DMS53 (cell line): ENCODE results near the gene MCRIP1.
A peak's percentile ranks its signal among the peaks of the same experiment; 100 is the strongest.

Source experiments
- DNase-seq: peaks from one replicate; lab custom pipeline; 2025; lab: John Stamatoyannopoulos, UW

Gene MCRIP1

DNA sequence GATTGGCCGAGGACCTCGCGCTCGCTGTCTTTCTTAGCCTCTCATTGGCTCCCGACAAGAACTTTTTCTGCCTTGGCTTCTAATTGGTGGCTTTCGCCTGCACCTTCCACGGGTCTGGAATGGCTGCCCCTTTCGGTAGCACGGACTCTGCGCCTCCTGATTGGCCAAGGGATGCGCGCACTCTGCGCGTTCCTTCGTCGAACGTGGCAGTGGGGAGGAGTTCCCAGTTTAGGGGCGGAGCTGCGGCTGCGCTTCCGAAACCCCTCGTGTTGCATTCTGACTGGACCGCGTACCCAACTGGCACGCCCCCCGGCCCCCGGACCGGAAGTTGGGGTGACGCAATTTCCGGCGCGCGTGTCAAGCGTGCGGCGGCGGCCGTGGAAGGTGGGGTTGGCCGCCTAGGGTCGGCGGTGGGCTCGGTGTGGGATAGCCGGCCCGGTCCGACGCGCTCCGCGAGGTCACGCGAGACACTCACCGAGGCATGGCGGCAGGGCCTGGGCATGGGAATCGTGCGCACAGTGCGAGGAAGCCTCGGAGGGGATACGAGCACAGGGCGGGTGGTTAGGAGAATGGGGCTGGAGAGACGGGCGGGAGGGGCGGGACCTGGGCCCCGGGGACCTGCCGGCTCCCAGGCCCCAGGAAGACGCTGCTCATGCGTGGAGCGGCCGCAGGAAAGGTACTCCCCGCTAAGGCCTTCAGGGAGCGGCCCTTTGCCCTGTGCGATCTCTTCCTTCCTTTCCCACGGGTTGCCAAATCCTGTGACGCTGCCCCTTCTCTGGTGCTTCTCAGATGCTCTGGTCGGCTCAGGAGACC lies 27.9 kb upstream of the MCRIP1 start:
- DNase-seq, result peak; percentile 100

DNA sequence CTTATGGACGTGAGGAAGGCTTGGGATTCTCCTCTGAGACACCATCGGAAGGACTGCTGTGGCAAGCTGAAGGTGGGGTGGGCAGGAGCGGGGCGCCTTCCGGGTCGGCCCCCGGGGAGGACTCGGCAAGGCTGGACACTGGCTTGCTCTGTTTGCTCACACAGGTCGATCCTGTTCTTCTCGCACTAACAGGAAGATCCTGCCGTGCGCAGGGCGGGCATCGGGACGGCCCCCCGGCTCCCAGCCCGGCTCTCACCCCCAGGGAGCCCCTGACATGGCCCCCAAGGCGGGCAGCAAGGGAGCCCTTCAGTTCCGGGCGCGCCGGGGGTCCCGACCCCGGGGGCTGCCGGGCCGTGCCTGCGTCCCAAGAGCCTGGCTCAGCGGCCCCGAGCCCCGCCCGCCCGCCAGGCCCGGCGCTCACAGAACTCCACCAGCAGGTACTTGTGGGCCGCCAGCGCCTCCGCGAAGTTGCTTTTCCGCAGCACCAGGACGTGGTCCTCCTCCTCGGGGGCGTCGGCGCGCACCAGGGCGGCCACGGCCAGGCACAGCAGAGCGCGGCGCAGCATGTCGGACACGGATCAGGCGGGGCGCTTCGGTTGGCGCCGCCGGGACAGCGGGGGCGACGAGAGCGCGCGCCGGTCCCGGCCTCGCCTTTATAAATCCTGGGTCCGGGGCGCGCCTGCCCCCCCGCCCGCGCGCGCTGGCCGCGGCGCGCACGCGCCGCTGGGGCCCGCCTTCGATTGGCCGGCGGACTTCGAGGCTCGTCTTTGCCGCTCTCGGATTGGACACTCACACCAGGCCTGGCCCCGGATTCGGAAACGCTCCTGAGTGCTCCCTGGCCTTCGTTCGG lies 27.0 kb upstream of the MCRIP1 start, which contains the start of gene P4HB:
P4HB (minus strand) TSS at position 630 of the 850 bp plus-strand sequence; CDS start at position 566, 64 bp downstream.
- peak; percentile 67 for DNase-seq

DNA sequence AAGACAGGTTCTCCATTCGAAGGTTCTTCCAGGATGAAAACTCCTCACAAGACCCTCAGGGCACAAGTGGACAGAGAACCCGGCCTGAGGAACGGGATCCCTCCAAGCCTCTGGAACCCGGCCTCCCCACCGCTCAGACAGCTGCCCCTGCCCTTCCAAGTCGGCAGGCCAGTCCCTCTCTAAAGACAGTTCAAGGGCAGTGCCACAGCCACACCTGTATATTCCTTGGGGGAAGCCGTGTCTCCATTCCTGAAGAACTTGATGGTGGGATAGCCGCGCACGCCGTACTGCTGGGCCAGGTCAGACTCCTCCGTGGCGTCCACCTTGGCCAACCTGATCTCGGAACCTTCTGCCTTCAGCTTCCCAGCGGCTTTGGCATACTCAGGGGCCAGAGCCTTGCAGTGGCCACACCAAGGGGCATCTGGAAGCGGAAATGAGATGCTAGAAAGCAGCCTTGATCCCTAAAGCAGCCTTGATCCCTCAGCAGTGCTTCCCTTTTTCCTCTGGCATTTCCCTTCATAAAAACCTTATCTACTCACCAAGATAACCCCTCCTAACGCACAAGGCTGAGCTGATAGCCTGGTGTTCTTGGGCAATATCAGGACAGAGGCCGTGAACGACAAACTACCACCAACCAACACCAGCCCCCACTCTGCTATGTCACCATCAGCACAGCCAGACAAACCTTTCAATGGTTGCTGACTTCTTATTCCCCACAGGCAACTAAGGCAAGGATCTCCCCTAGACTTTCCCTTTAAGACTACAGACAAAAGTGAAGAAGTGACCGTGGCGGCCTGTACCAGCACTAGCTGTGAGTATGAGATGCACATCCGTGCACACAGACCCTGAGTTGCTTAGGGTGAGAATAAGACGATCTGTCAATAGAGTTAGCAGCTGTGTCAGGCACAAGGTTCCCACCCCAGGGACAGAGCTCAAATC lies 26.1 kb upstream of the MCRIP1 start:
- no peak for DNase-seq

DNA sequence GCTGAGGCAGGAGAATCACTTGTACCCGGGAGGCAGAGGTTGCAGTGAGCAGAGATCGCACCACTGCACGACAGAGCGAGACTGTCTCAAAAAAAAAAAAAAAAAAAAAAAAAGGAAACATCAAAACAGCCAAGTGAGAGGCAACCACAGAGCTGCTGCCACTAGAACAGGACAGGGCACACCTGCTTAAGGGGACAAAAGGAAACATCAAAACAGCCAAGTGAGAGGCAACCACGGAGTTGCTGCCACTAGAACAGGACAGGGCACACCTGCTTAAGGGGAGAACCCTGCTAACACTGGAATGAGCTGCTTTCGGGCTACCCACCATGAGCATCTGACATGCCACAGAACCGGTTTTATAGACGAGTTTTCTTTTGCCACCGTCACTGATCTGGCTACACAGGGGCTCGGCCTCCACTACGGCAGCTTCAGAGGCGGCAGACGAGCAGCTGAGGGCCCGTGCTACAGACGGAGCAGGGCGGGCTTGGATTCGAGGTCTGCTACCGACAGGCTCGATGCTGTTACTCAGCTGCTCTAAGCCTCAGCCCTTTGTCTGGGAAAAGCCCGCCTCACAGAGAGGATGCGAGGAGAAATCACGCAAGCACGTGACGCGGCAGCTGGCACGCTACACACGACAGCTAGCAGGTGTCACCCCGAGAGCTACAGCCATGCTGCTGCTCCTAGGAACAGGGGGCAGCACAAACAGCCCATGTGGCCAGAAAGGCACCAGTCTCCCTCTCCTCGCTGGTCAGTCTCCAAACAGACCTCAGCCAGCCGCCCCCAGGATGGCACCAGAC lies 25.3 kb upstream of the MCRIP1 start:
- peak; percentile 88 for DNase-seq

DNA sequence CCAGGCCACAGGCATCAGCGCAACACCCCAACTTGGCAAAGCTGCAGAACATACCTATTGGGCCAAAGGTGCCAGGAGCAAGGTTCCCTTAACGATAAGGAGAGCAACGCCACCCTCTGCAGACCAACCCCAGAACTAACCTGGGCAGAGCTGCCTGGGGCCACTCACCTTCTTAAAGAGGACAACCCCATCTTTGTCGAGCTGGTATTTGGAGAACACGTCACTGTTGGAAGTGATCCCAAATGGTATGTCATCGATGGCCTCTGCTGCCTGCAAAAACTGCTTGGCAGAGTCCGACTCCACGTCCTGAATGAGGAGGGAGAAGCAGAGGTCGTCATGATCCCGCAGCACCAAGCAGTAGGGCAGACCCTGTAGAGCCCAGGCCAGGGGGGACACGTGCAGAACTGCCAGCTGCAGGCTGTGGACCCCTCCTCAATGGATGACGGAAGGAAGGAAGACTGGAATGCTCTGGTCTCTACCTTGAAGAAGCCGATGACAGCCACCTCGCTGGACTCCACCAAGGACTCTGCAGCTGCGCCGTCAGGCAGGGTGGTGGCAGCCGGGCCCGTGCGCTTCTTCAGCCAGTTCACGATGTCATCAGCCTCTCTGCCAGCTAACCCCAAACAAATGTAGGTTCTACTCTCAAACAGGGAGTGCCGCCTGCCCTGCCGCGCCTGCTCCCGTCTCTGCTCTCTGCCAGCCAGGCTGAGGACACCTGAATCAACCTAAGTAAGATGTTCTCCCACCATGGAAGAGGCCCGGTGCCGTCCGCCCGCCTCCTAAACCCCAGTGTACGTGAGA lies 22.1 kb upstream of the MCRIP1 start:
- no peak for DNase-seq

DNA sequence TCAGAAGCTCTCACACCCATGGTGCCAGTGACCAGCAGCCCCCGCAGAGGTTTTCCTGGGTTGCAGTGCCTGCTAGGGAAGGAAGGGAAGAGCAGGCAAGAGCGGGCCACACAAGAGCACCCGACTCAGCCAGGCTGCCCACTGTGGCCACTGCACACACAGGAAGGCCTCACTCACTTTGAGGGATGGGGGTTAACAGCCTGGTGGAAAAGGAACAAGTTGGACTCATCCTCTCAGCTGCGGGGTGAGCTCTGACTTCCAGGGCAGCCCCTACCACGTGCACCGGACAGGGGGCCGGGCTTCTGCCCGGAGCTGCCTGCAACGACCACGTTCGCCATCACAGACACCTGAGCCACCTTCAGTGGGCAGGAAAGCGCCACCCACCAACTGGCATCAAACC lies 19.1 kb upstream of the MCRIP1 start:
- DNase-seq, result no peak

DNA sequence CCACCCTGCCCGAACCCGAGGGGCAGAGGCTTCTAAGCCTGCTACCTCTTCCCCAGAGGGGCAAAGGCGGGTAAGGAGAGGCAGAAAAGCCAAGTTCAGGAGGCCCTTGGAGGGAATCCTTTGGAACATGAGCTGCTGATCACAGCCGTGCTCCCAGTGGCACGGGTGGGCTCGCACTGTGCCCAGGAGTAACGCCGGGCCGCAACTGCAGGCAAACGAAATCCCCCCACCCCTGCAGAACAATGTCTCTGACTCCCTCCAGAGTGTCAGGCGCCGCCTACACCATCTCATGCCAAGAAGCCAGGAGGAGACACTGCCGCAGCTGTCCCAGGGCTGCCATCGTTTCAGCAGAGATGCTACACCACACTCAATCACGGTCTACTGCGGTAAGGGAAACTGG lies 18.3 kb upstream of the MCRIP1 start:
- DNase-seq, result no peak

DNA sequence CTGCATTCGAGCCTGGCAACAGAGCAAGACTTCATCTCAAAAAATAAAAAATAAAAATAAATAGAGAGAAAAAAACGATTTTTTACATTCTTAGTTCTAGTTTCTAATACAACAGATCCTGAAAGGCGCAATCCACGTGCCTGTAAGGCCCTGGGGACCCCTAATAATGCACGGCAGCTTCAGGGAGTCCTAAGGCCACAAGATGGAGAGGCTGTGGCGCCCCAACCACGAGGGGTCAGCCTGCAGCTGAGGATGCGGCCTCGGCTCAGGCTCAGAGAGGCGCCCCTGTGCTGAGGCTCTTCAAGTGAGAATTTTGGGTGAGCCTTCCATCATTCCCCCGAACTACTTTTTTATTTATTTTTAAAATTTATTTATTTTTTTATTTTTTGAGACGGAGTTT lies 16.4 kb upstream of the MCRIP1 start:
- no peak for DNase-seq

DNA sequence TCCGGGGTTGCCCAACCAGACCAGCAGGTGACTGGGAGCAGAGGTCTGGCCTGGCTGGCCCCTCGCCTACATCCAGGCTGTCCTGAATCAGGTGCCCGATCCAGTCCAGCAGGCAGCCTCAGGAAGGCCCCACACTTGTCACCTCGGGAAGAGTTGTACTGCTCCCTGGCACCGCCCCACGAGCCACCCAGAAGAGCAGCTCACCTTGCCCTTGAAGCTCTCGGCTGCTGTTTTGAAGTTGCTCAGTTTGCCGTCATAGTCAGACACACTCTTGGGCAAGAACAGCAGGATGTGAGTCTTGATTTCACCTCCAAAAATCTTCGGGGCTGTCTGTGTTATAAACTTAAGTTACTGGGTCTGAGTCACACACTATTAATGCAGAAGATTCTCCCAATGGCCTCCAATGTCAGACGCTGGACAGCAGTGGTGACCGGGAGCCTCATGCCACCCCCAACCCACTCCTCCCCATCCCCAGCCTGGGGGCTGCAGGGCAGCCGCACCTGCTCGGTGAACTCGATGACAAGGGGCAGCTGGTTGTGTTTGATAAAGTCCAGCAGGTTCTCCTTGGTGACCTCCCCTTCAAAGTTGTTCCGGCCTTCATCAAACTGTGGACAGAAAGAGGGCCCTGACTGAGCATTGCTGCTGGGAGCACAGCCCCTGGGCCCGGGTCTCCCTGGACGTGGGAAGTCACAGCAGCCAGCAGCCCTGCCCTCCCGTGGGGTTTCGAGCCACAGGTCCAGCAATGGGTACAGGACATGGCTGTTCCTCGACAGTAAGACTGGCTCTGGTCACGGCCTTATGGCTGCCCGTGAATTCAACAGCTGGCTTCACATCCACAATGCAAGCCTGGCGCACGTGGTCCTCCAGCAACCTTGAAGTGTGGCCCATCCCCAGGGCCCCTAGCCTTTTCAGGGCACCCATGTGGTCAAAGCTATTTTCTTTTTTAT lies 13.9 kb upstream of the MCRIP1 start:
- DNase-seq, result no peak

DNA sequence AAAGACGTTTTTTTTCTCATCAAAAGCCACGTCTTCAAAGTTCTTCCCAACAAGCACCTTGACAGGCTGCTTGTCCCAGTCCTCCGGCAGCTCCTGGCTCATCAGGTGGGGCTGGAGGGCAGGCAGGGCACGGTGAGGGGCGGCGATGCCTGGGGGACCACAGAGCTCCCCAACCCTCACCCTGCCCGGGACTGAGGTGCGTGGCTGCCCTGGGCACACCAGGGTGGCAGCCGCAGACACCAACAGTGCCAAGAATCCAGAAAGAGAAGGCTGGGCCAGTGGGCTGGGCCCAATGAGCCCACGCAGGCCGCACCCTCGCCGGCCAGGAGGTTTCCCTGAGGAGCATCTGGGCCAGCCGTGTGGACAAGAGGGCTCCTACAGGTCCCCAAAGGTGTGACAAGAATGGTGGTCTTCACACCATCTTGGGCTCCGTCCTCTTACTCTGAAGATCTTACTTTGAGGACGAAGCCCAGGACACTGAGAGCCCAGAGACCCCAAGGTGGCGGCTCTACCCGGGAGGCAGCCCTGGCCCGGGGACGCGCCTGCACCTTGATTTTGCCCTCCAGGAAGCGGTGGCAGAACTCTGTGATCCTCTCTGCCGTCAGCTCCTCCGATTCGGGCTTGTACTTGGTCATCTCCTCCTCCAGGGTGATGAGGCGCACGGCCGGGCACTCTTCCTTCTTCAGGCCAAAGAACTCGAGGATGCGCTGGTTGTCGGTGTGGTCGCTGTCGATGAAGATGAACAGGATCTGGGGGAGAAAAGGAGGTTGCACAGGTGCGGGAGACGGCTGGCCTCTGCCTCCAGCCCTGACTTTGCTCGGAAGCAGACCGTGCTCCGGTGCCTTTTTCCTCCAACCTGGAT lies 13.0 kb upstream of the MCRIP1 start:
- no peak for DNase-seq

DNA sequence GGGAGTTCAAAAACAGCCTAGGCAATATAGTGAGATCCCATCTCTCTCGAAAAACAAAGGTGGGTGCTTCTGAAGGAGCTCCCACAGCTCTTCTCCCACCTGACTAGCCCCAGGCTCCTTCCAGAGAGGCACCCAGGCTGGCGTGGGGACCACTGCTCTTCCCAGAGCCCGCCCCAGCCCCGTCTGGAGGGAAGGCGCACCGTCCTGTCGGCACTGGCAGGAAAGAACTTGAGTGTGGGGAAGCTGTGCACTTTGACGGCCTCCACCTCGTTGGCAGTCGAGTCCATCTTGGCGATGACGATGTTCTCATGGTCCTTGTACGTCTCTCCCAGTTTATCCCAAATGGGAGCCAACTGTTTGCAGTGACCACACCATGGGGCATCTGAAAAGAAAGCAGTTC lies 12.3 kb upstream of the MCRIP1 start:
- no peak for DNase-seq

DNA sequence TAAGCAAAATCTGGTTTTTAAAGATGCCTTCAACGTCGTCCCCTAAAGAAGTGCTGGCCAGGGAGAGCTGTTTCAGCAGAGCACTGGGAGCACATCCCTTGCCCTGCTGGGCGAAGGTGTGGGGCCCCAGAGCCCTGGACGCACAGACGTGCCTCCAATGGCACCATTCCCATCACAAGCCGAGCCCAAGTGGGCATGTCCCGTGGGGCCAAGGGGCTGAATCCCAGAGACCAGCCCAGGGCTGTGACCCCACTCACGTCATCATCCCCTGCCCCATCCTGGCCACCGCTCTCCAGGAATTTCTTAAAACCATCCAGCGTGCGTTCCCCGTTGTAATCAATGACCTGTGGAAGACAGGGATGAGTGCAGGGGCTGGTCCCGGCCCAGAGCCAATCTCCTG lies 11.8 kb upstream of the MCRIP1 start:
- no peak for DNase-seq

DNA sequence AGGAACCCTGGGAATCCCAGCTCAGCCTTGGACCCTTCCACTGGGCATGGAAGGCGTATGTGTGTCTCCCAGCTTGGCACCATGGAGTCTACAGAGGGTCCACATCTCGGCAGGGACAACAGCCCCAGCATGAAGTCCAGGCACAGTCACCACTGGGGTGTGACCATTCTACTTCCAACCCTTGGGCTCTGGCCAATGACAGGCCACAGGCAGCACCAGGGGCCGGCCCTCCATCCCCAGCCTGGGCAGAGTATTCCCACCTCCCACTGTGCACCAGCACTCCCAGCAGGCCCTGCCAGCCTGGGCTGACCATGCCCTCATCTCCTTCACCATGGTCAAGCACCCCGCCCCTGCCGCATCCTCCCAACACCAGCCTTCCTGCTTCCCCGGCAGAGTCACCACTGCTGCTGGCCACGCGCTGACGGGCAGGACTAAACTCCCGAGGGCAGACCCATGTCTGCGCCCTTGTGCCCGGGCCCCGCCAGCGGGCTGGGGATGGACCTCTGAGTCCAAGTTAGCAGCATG lies 11.3 kb upstream of the MCRIP1 start:
- no peak for DNase-seq

DNA sequence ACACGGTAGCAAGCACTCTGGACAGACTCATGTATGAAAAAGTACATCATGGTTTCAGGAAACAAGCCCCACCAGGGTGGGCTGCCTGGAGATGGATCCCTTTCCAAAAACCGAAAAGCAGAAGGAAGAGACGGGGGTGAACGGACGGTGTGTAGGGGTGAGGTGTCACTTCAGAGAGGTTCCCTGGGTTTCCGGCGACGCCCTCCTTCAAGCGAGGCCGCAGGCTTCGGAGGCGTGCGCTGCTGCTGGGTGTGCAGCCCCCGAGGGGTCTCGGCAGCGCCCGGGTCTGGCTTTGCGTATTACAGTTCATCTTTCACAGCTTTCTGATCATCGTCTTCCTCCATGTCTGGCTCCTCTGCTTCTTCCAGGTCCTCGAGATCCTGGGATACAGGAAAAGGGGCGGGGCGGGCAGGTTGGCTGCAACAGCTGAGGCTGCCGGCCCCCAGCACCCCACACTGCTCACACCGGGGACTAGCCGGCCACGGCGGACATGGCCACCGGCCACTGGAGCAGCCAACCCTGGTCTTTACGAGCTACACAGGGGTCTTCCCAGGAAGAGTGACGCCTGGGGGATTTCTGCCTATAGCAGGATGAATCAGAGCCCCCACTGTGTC lies 10.7 kb upstream of the MCRIP1 start:
- no peak for DNase-seq

DNA sequence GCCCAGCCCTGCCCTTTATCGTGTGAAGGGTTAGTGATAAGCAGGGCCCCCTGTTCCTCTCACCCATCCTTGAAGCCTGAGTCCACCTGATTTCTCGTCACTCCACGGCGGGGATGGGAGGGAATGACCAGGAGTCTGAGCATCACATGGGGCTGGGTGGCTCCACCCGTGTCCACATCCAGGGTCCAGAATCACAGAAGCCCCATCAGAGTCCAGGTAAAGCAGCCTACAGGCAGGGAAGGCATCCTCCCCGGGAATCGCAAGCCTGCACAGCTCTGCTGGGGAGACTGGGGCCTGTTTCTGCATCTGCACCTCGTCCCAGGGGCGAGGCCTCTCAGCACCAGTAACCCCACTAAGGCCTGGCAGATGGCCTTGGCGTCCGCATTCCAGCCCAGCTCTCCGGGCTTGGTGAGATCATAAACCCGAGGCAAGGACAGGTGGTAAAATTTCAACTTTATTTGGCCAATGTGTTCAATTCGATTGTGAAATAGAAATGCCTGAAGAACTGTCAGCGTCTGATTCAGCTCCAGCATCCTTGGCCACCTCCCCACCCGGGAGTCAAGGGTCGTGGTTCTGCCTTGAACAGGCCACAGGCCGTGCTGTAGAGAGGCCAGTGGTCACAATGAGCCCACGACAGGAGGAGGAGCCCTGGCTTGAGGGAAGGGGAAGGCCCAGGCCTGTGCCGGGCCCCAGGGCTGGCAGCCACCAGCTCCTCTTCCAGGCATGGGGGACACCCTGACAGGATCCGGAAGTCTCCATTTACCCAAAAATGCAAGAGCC lies 9.8 kb upstream of the MCRIP1 start:
- DNase-seq, result no peak

DNA sequence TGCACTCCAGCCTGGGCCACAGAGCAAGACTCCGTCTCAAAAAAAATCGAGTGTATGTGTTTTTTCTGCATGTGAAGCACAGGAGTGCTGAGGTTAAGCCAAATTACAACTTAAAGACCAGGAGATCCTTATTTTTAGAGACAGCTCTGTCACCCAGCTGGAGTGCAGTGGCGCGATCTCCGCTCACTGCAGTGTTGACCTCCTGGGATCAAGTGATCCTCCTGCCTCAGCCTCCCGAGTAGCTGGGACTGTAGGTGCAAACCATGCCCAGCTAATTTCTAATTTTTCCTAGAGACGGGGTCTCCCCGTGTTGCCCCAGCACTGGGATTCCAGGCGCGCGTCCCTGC lies 9.3 kb upstream of the MCRIP1 start:
- DNase-seq, result no peak

DNA sequence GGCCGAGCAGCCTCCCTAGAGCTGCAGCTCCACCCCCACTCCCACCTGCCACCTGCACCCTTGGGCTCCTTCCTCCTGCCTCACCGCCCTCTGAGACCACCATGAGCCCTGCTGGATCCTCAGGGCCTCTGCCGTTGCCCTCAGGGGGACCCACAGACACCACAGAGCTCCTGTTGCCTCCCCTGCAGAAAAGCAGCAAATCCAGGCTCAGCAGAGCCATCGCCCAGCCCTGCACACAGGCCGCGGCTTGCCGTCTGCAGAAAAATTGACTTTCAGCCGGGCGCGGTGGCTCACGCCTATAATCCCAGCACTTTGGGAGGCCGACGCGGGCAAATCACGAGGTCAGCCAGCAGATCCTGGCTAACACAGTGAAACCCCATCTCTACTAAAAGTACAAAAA lies 8.8 kb upstream of the MCRIP1 start:
- no peak for DNase-seq
